ENCODE results near the gene MRPL17. TPM values are rescaled to one million over a fixed set of nuclear protein-coding genes. Genes with fewer than 3 reads are reported as not detected.

The MRPL17 gene
- total RNA-seq, 3 donors from 2014 or later = 21.2 to 29.7 (median 29.6) TPM

DNA sequence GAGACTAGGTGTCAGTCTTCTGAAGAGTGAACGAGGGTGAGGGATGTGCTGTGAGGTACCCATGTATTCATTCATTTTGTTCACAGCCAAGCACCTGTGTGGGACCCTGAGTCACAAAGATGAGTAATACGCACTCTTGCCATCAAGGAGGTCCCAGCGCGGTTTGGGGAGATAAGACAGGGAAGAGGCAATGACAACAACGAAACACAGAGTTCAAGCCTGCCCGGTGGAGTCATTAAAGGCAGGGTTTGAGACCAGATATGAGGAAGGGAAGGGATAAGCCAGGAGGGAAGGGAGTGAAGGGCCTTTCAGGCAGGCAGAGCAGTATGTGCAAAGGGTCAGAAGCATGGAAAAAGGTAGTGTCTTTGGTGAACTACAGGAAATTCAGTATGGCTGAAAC, 32.2 kb downstream of the MRPL17 start:
- TF ChIP-seq CTCF (IDR thresholded peaks at IDR 0.05) = no peak
- Histone ChIP-seq H3K4me3 (no peak overlapping the region), H3K9me3 (no peaks in the 10 kb centered on the region), H3K36me3 (ENCODE audit: low read depth) (no peaks in the 10 kb centered on the region), H3K4me1 (ENCODE audit: low read depth) (peaks cover 15% of the 10 kb centered on the region)
- ATAC-seq (no peak), DNase-seq (no peak)
- intact Hi-C loops (cut with DNase I, micrococcal nuclease) = no loop called here

GRCh38 chr11:6650104-6650503, 33.0 kb downstream of the MRPL17 start:
- Histone ChIP-seq H3K36me3 (ENCODE audit: low read depth) (no peaks in the 10 kb centered on the region), H3K9me3 (no peaks in the 10 kb centered on the region), H3K4me1 (ENCODE audit: low read depth) (peaks cover 15% of the 10 kb centered on the region), H3K4me3 (no peak overlapping the region)
- no peak for ATAC-seq
- no peak for DNase-seq
- no peak for TF ChIP-seq CTCF (IDR thresholded peaks at IDR 0.05)
- intact Hi-C loops (cut with DNase I, micrococcal nuclease) = no loop called here

DNA sequence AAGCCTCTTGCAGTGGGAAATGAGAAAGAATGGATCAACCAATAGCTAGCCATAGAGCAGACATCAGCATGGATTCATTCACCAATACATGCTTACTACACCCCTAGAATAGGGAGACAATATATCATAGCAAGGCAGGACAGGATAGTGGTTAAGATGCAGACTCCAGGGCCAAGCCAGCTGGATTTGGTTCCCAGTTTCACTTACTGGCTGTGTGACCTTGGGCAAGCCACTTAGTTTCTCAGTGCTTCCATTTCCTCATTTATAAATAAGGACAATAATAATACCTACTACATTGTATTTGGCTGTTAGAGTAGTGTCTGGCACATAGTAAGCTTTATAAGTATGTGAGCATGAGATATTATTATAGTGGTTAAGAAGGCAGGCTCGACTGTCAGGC, 34.6 kb downstream of the MRPL17 start:
- ATAC-seq = no peak
- H3K4me1 ChIP-seq (ENCODE audit: low read depth) = peaks cover 15% of the 10 kb centered on the region
- no peaks in the 10 kb centered on the region for H3K36me3 ChIP-seq (ENCODE audit: low read depth)
- intact Hi-C loops (cut with DNase I, micrococcal nuclease) = no loop called here
- TF ChIP-seq CTCF (IDR thresholded peaks at IDR 0.05) = no peak
- H3K4me3 ChIP-seq = no peak overlapping the region
- no peaks in the 10 kb centered on the region for H3K9me3 ChIP-seq
- DNase-seq = no peak

DNA sequence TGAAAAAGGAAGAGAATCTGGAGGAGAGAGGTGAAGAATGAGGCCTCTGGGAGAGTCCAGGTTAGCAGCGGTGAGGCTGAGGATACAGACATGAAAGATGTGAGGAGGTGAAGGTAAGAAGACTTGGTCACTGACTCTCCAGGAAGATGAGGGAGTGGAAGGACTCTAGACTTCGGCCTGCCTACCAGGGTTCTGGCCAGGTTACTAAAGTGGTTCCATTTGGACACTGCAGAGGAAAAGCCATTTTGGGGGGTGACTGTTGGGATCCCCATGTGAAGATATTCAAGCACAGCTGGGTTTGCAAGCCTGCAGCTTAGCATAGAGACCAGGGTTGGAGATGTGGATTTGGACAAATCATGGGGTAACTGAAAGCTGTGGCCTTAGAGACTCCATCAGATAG, 35.3 kb downstream of the MRPL17 start:
- intact Hi-C loops (cut with DNase I, micrococcal nuclease) = no loop called here
- DNase-seq (no peak), ATAC-seq (no peak)
- Histone ChIP-seq H3K9me3 (no peaks in the 10 kb centered on the region), H3K36me3 (ENCODE audit: low read depth) (no peaks in the 10 kb centered on the region), H3K4me3 (no peak overlapping the region), H3K4me1 (ENCODE audit: low read depth) (peaks cover 15% of the 10 kb centered on the region)
- TF ChIP-seq CTCF (IDR thresholded peaks at IDR 0.05) = no peak

GRCh38 chr11:6646918-6647679, 36.0 kb downstream of the MRPL17 start:
- Histone ChIP-seq H3K4me1 (ENCODE audit: low read depth) (peaks cover 15% of the 10 kb centered on the region), H3K9me3 (no peaks in the 10 kb centered on the region), H3K36me3 (ENCODE audit: low read depth) (no peaks in the 10 kb centered on the region), H3K4me3 (no peak overlapping the region)
- intact Hi-C loops (cut with DNase I, micrococcal nuclease) = no loop called here
- TF ChIP-seq CTCF (IDR thresholded peaks at IDR 0.05) = no peak
- DNase-seq = peak; percentile 38 to 72 (median 45)
- ATAC-seq = peak; percentile 58

Measured in mucosa of descending colon (tissue), 3 donors.